Sigmoid colon (tissue), 4 donors: ENCODE results near the gene LINGO1.

ENCODE experiments used
- CTCF ChIP-seq, 4 experiments: fragments of 450-650 bp in 3 of 4; fragments of 200-600 bp in 1 of 4; IDR thresholded peaks; one replicate each; pipeline ENCODE4 v1.5.1; 2016 to 2019; ENCODE audit warnings: antibody characterized with exemption in 4 of 4, mild to moderate bottlenecking in 3 of 4, moderate library complexity in 2 of 4
- EP300 ChIP-seq, 4 donors: sonication (generic); formaldehyde crosslinking; IDR thresholded peaks; one replicate each; pipeline ENCODE4 v1.6.1; 2017; ENCODE audit warnings: antibody characterized with exemption in 4 of 4
- POLR2A ChIP-seq, 2 donors: fragments of 450-650 bp; IDR thresholded peaks; one replicate each; pipeline ENCODE4 v1.6.1; 2016; ENCODE audit warnings: antibody characterized with exemption in 2 of 2, mild to moderate bottlenecking in 2 of 2, moderate library complexity in 2 of 2
- POLR2AphosphoS5 ChIP-seq, 4 donors: sonication (generic); formaldehyde crosslinking; IDR thresholded peaks; one replicate each; pipeline ENCODE4 v1.6.1; 2017; ENCODE audit warnings: antibody characterized with exemption in 4 of 4

- TF ChIP-seq CTCF (IDR thresholded peaks at IDR 0.05): no peak
- TF ChIP-seq POLR2A (IDR thresholded peaks at IDR 0.05): no peak
- no peak for TF ChIP-seq POLR2AphosphoS5 (IDR thresholded peaks at IDR 0.05)
- no peak for TF ChIP-seq EP300 (IDR thresholded peaks at IDR 0.05)
These were observed 19.6 kb downstream of the LINGO1 start for GRCh38 chr15:77612958-77613601.
